GM18951 (cell line): ENCODE measurements around the gene KCNG2.

Experiments used
- POLR2A ChIP-seq: IDR thresholded peaks from 4 replicates; pipeline ENCODE4 v1.6.1; 2011; ENCODE audit warnings: mild to moderate bottlenecking; ENCODE audit not compliant: insufficient read length, insufficient read depth; ENCODE audit errors: extremely low read depth
- in situ Hi-C: fragments of 300-500 bp; cut with MboI; formaldehyde crosslinking; loops from one replicate; pipeline ENCODE4 v1.12.0; 2022; ENCODE audit warnings: low sequenced_read_pairs, mixed read lengths, inconsistent platforms; ENCODE audit not compliant: unreplicated experiment

KCNG2 gene

DNA sequence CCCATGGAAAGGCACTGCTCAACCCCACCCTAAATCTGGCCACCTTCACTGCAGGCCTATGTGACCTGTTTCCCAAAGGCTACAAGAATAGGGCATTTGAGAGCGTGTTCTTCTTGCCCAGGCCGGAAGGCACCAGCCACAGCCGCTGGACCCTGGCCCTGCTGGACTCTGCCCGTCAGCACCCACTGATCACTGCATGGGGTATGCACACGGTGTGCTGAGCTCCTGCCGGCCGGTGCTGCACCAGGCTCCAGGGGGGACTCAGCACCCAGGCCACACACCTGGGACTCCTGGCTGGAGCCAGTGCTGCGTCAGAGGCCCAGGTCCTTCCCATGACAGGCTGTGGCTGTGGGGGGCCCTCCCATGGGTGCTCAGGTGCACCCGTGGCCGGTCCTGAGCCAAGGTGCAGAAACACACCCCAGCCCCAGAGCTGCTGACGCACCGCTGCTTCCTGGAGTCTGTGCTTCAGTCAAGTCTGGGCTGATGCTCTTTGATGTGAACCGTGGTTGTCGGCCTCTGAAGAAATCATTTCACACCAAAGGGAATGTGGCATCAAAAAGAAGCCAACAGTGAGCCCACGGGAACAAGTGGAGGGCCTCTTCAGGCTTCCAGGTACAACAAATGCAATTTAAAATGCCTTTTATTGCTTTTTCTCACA lies 6.5 kb downstream of the KCNG2 start:
- in situ Hi-C loops, result no loop called here

DNA sequence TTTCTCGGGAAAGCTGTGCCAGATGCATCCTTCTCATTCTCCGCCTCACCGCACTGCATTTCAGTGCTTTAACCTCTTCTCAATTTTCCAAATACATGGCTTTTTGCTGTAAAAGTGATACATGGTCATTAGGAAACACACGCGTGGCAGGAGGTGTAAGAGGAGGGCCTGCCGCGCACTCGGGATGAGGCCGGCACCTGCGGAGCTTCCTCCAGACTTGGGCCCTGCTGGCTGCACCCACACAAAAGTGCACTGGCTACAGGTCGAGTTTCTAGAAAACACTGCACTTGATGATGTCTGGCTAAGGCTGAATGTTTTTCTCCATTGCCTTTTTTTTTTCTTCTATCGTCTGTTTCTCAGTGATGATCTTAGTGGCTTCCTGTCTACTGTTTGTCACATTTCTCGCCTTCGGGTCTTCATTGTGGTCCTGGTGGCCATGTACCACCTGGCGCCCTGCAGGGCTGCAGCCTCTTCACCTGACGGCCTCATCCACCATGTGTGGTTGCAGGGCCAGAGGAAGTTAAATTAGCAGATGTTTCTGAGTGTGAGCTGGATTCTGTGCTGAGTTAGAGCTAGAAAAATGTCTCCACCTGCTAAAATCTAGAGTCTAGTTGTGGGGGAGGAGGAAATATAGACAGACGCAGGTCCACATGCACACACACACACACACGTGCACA lies 7.6 kb downstream of the KCNG2 start:
- in situ Hi-C loops, result no loop called here
- no peak for TF ChIP-seq POLR2A

More for the DNA sequence above, 6.5 kb downstream of the KCNG2 start:
- TF ChIP-seq POLR2A, result no peak

DNA sequence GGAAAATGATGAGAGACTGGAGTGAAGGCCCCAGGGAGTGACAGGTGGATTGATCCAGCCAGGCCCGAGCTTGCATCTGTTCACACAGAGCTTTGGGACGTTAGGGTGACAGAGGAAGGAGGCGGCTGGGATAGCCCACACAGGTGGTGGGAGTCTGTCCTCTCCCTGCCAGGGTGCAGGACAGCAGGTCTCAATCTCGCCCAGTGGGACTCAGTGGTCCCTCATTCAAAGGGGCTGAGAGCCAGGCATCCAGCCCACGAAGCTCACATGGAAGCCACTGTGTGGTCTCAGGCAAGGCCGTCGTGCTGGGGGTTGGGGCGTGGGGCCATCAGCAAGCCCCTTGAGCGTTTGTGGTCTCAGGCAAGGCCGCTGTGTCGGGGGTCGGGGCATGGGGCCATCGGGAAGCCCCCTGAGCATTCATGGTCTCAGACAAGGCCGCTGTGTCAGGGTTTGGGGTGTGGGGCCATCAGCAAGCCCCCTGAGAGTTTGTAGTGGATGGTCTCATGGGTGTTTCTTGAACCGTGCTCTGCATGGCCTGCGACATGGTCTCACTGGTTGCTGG lies 8.3 kb downstream of the KCNG2 start:
- TF ChIP-seq POLR2A, result no peak
- in situ Hi-C loops, result no loop called here

DNA sequence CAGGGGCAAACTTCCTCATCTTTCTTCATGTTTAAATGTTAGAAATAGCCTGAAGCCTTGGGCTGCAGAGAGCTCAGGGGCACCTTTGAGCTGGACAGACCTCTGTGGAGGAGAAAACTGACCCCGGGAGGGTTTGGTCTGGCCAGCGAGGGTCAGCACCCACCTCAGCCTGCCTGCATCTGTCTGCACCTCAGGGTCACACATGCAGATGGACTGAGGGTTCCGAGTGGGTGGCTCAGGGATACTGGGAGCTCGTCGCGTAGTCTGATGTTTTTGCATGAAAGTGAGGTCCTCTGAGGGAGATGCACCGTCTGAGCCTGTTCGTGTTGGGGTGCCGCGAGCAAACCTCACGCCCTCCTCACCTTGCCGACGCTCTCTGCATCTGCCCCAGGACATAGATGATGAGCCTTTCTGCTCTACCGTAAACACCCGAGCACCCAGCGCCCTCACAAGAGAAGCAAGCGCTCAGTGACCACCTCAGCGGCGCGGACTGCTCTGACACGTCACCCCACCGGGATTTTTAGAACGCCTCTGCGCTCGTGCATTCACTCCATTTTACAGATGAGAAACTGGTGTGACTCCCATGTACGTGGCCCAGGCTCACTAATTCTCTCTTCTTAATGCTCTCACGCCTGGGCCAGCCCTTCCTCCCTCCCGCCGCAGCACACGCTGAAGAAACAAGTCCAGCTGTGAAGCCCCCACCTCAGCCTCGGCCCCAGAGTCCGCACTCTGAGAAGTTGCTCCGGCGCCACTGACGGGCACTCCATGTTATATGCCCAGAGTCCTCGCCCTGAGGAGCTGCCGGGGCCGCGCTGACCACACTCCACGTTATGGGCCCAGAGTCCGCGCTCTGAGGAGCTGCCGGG lies 9.5 kb downstream of the KCNG2 start:
- in situ Hi-C loops, result no loop called here
- no peak for TF ChIP-seq POLR2A

DNA sequence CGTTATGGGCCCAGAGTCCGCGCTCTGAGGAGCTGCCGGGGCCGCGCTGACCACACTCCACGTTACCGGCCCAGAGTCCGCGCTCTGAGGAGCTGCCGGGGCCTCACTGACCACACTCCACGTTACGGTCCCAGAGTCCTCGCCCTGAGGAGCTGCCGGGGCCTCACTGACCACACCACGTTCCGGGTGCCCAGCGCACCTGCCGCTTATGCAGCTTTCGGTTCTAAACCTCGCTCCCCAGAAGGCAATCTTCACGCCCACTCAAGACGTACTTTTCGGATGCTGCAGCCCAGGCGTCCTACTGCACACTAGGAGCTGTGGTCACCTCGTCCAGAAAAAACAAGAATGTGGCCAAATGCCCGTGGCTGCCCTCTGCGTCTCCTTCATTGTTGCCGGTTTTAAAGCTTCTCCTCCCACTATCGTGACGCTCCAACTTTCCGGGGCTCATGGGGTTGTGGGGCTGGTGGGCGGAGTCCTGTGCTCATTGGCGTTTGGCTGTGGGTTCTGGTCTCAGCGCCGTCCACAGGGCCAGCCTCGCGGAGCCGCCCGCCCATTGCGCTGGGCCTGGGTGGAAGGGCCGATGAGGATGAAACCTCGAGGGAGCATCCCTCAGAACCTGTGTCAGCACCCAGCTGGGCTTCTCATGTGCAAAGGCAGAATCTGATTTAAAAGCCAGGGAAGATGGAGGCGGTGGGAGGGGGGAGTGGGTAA lies 11.9 kb downstream of the KCNG2 start:
- TF ChIP-seq POLR2A, result no peak
- in situ Hi-C loops, result no loop called here

DNA sequence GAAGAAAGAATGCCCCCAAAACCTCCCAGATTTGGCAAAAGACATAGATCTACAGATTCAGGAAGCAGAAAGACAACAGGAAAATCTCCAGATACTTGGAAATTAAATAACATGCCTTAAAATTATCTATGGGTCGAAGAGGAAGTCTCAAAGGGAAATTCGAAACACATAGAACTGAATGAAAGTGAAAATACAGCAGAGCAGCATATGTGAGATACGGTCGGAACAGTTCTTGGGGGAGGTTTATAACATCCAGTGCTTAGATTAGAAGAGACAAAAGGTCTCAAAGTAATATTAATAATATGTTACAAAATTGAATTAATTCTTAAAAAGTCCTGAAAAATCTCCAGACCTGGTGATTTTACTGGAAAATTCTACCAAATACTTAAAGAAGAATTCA lies 14.3 kb downstream of the KCNG2 start:
- TF ChIP-seq POLR2A, result no peak
- in situ Hi-C loops, result no loop called here

DNA sequence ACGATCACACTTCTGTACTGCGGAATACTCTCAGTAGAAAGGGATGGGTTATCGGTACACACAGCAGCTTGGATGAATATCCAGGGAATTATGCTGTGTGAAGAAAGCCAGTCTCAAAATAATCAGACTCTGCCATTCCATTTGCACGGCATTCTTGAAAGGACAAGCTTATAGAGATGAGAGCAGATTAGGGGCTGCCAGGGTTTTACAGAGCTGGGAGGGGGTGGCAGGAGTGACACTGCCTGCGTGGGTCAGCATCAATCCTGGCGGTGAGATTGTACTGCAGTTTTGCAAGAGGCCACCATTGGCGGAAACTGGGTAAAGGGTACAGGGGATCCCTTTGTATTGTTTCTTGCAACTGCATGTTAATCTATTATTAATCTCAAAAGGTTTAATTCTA lies 16.6 kb downstream of the KCNG2 start:
- TF ChIP-seq POLR2A, result no peak

DNA sequence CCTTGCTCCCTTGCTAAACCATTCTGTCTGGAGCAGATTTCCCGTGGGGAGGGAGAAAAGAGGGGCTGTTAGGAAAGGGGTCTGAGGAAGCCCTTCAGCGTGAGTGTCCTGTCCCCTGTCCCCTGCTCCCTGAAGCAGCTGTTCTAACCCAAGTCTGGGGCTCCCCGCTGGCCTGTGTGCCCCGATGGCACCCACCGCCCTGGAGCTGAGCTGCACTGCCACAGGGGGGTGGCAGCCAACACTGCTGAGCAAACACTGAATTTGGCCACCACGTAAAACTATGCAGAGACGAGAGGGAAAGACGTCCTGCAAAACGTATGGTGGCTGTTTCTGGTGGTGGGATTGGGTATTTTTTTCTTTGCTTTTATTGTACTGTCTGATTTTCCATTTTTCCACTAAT lies 17.9 kb downstream of the KCNG2 start:
- in situ Hi-C loops, result no loop called here
- no peak for TF ChIP-seq POLR2A

More for the DNA sequence above, 16.6 kb downstream of the KCNG2 start:
- in situ Hi-C loops, result no loop called here

DNA sequence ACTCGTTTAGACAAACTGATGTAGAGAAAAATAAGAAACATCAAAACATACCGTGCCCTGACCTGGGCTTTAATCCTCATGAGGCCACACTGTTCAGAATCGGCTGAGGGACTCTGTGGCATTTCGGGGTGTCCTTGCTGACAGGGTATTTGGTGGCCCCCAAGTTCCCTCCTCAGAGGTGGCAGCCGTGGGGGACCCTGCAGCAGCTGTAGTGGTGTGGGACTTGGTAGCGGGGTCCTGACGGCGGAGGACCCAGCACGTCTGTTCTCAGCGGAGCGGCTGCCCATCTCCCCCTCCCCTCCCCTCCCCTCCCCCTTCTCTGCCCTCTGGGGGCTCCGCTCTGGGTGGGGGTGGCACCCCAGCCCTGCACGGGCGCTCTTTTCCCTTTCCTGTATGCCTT lies 18.4 kb downstream of the KCNG2 start:
- in situ Hi-C loops, result no loop called here
- no peak for TF ChIP-seq POLR2A

DNA sequence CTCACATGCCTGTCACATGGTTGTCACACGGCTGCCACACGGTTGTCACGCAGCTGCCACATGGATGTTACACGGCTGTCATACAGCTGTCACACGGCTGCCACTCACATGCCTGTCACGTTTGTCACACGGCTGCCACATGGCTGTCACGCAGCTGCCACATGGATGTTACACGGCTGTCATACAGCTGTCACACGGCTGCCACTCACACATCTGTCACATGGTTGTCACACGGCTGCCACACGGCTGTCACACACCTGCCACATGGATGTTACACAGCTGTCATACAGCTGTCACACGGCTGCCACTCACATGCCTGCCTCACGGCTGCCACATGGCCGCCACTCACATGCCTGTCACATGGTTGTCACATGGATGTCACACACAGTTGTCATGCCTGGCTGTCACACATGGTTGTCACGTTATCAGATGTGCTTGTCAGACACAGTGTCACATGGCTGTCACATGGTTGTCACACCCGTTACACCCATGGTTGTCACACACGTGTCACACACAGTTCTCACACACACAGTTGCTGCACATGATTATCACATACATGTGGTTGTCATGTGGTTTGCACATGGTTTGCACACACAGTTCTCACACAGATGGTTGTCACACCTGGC lies 19.4 kb downstream of the KCNG2 start:
- in situ Hi-C loops, result no loop called here
- no peak for TF ChIP-seq POLR2A

DNA sequence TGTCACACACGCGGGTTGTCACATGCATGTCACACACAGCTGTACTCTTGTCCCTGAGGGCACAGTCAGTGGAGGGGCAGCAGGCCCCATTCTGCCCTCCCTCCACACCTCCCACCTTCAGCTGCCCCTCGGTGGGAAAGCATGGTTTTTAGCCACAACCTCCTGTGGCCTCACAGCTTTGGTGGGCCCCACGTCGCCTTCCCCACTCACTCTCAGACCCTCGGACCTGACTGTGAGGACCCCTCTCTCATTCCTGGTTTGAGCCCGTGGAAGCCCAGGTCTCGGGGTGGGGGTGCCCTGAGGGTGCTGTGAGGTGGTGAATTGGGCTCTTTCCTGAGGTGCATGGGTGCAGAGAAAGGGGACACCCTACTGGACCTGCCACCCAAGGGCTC lies 19.9 kb downstream of the KCNG2 start:
- TF ChIP-seq POLR2A, result no peak
- in situ Hi-C loops, result no loop called here

DNA sequence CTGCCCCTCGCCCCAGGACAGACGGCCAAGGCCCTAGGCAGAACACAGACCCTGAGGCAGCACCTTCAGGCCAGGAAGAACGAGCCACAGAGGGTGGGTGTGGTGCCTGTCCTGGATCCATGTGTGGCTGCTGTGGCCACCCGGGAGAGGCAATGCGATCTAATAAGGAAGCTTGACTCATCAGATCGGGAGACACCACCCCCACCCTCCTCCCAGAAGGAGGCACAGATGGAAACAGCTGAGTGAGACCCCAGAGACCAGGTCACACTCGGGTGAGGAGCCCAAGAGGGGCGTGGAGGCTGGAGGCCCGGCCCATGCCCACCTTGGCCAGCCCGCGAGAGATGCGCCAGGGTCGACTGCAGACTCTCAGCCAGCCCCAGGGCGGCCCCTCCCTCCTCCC lies 20.3 kb downstream of the KCNG2 start:
- no peak for TF ChIP-seq POLR2A
- in situ Hi-C loops, result no loop called here
